GM19372 (cell line): ENCODE data around the gene CLIC5.

Experiments used
- ATAC-seq: cut with Tn5 transposase; IDR thresholded peaks from one replicate; pipeline ENCODE4 v1.9.1; 2021; ENCODE audit warnings: mild to moderate bottlenecking, low read depth, moderate library complexity; ENCODE audit not compliant: unreplicated experiment

The CLIC5 gene

DNA sequence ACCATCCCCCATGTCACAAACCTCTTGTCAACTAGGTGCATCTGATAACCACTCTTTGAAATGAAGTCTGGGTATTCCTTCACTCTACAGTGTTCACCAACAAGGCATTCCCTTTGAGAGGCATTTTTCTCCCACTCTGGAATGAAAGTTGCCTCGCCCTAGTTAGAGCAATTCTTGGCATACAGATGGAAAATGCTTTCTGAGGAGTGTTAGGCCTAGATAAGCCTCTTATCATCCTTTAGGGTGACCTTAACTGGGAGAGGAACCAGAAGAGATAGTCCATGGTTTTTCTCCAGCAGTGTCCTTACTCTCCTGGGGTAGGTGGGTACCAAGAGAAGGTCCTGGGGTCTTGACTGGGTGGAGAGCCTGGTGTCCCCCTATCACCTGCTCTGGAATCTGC, 14.8 kb downstream of the CLIC5 start:
- ATAC-seq = no peak

DNA sequence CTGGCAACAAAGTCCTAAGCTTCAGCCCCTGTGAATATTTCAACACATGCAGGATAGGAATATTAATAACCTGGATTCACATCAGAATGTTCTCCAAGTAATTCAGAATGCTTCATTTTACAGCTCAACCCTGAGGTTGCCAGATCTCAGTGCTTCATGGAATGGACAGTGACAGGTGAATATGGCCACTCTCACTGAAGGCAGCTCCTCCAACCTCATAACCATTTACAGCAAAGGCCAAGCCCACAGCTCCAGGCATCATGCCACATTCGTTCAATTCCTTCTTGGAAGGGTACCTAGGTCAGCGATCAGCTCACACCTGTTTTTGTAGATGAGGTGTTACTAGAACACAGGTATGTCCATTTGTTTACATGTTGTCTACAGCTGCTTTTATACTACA, 17.1 kb downstream of the CLIC5 start:
- no peak for ATAC-seq

DNA sequence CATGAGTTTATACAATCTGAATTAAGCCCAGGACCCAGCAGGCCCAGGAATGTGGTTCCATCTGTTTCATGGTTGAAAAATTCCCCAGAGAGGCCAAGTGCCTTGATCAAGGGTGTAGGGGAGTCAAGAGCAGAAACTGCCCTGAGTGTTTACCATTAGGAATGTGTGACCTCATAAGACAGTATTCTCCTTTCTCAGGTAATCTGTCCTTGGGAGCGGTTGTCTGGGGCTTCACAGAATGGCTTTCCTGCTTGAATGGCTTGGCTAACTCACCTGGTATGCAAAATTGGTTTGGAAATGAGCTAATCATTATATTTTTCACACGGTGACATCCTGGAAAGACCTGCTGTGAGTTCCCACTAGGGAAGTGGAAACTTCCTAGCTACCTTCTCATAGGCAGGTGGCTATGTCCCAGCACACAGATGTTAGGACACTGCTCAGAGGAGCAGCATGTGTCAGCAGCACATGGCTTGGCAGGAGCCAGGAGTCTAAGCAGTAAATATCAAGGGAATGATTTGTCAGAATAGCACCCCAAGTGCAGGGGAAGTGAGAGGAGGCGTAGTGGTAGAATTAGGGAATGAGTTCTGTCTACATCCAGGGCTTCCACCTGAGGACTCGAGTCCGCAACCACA, 17.7 kb downstream of the CLIC5 start:
- ATAC-seq = no peak

DNA sequence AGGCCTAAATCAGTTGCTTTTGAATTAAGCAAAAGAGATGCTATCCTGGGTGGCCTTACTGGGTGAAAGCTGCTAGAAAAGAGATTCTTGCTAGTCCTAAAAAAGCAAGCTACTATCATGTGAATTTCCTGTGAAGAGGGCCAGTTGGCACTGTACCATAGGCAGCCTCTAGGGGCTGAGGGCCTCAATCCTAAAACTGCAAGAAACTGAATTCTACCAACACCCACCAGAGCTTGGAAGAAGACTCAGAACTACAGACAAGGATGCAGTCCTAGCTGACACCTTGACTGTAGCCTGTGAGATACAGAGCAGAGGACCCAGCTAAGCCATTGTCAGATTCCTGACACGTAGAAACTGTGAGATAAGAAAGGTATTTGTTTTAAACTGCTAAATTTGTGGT, 24.5 kb downstream of the CLIC5 start:
- ATAC-seq = no peak

DNA sequence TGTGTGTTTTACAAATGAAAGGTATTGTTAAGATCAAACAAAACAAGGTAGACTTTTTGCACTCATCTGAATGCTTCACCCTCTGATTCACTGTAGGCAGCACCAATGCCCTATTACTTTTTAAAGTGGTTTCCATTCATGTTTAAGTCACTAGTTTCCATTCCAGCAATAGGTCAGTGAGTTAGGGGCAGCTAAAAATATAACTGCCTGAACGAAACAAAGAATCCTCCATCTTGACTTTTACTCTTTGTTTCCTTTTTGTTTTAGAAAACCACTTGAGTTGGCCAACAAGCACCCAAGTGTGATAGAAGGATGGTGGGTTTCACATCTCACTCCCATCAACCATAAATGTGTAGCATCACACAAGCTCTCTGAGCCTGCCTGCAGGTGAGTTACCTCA, 25.5 kb downstream of the CLIC5 start:
- ATAC-seq = no peak

DNA sequence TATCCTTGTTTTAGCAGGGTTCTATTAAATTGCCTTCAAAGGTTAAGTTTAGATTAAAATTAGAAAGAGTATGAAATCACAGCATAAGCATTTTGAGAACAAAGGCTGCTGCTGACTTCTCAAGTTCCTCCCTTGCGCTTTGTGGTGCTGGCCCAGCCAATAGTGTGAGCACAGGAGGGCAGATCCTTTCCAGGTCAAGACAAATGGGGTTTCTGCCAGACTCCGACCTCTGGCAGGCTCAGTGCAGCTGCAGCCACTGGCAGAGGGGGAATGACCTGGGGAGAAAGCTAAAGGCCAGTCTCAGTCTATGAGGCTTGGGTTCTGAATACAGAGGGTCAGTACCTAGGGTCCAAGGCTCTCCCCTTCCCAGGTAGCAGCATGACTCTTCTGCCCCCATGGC, 27.0 kb downstream of the CLIC5 start:
- ATAC-seq = no peak

DNA sequence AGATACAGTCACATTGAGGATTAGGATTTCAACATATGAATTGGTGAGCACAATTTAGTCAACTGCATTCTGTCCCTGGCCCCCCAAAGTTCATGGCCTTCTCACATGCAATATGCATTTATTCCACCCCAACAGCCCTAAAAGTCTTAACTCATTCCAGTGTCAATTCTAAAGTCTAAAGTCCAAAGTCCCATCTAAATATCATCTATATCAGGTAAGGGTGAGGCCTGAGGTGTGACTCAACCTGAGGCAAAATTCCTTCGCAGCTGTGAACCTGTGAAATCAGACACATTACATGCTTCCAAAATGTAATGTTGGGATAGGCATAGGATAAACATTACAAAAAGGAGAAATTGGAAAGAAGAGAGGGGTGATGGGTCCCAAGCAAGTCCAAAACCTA, 27.8 kb downstream of the CLIC5 start:
- no peak for ATAC-seq

DNA sequence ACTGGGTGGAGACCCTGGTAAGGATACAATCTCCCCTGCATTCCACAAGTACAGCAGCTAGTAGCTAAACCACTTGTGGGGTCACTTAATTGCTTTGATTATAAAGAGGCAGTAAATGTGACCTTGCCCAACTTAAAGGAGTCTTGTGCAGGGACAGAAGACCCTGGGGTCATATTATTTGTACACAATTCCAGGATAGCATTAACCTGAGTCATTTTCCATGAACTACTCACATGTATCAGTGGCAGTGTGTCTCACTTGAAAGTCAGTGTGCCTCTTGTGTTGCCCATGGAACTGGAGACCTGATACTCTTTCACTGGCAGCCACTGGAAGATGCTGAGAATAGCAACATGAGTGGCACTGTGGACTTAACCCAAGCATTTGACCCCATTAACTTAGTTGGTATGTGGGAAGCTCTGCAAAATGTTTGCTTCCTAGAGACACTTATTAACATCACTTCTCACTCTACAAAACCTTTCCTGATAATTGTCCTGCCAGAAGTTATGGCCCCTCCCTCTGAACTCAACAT, 28.9 kb downstream of the CLIC5 start:
- no peak for ATAC-seq

DNA sequence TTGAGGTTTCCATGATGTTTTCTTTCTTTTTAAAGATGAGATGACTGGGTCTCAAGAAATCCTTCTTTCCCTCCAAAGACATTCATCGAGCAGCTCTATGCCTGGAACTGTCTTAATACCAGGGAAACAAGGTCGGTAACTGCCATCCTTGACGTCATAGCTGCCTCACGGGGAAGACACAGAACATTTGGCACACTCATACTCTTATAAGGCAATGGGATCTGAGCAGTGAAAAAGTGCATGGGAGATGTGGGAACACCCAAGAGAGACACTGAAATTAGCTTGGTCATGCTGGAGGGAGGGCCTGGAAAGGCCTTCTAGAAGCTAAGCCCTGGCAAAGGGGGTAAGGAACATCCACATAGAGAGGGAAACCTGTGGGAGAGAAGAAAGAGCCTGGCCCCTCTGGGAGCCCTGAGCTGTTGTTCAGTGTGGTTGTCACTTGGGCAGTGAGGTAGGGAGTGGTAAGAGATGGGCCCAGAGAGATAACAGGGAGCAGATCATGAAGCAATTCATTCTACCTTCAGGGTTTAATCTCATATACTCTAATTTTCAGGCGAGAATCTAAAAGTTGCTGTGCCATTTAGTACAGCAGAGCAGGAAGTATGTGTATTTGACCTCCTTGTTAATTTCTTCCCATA, 30.8 kb downstream of the CLIC5 start:
- no peak for ATAC-seq

DNA sequence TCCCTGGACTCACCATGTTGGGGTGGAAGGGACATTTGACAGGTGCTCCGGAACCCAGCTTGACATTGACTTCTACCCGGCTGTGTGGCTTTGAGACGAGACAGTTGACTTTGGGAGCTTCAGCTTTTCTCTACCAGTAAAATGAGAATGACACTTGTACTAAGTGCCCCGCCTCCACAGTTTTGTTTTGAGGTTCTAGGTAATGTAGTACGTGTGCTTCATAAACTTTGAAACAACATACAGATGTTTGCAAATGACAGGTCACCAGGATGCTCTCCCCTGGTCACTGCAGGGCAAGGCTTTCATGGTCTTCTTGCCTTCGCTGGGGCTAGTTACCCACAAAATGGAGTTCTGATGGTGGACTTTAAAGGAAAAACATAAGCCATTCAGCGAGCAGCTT, 31.3 kb downstream of the CLIC5 start:
- ATAC-seq = no peak

DNA sequence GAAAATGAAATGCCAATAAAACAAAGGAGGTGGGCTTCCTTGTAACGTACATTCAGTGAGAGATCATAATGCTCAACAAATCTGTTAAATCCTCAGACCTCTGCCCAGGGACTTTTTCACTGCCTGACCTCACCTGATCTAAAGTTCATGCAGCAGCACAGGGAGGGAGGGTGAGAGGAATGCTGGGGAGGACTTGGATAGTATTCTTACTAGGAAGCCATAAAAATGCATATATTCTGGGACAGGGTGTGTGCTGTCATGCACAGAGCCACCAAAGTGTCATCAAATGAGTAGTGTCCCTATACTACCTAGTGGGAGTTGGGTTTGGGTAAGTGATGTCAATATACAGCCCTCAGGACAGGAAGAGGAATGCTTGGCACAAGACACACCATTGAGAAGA, 32.6 kb downstream of the CLIC5 start:
- ATAC-seq = no peak

DNA sequence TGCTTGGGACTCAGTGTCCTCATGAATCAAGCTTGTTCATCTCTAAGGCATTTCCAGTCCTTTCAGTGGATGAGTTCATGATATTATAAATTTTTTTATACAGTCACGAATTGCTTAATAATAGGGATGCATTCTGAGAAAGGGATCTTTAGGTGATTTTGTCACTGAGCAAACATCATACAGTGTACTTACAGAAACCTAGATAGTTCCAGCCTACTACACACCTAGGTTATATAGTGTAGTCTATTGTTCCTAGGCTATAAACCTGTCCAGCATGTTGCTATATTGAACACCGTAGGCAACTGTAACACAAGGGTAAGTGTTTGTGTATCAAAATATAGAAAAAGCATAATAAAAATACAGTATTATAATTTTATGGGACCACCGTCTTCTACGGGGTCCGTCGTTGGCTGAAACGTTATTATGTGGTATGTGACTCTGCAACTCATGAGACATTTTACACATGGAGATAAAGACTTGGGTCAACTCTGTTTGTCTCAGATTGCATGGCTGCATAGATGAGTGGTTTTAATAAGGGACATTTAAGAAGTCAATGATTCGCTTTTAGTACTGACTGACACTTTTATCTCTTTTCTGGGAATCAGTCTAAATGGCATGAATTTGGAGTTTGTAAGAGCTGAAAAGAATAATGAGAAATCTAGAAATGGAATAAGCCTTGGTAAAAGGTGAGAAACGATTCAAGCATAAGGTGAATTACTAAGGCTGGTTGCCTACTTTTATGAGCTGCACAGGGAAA, 33.2 kb downstream of the CLIC5 start:
- no peak for ATAC-seq

DNA sequence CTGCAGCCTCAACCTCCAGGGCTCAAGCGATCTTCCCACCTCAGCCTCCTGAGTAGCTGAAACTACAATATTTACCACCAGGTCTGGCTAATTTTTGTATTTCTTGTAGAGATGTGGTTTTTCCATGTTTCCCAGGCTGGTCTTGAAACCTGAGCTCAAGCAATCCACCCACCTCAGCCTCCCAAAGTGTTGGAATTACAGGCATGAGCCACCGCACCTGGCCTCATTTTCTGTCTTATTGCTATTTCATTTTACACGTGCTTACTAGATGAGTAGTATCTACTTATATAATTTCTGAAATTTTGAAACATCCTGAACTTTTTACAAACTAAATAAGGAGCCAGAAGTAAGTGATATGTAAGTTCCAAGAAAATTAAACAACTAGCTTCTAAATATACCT, 34.6 kb downstream of the CLIC5 start:
- no peak for ATAC-seq

DNA sequence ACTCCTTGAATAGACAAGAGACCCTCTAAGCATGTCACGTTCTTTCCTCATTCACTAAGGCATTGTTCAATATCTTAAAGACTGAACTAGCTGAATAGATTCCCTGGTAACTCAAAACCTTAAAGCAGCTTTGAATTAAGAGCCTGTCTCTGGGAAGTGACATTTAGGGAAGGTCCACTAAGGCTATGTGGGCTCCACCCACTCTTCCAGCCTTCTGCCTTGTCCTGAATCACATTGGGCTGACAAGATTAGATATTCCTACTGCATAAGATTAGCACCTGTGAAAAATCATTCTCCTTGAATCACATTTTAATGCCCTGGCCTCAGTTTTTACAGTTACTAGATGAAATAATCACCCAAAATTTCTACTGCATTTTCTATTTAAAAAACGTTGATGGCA, 36.3 kb downstream of the CLIC5 start:
- no peak for ATAC-seq

DNA sequence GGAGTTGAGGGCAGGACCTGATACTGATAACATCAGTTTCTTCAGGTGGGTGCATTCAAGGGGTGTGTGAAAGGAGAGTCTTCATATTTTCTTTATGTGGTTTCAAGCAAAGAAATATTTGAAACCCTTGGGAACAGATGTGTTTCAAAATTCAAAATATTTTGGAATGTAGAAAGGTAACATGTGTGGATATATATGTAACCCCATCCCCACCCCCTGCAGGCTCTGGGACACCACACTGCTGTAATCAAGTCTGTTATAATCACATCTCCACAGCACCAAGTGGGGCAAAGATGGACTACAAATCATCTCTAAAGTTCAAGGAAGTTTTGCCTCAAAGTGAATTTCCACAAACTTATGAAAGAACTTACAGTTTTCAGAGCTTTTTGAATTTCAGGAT, 41.1 kb downstream of the CLIC5 start:
- ATAC-seq = no peak

DNA sequence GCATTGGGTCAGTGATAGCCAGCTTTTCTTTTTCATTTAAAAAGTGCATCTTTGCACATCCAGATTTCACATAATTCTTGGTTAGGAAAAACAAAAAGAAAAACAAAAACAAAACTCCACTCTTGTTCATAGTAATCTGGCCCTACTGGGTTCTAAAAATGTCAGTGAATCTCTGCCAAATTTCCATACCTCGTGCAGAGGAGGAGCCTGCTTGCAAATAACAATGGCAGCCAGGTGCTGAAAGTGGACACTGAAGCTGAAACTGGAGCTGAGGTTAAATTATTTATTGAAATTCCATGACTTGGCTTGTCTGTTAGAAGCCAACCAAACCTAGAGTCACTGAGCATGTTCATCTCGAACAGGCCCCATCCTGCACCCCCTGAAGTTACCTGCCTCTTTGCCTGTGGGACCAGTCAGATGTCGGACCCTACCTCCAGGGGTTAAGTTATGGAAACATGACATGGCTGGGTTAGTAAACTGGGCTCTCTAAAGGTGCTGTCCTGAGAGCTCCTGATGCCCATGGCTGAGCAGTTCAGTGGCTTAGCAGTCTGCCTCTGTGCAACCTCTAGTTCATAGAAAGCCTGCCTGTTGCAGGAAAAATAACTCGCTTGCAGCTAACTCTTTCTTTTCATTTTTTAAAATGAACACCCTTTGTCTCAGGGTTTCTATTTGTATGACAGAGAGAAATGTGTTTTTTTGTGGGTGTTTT, 42.7 kb downstream of the CLIC5 start:
- ATAC-seq = no peak

DNA sequence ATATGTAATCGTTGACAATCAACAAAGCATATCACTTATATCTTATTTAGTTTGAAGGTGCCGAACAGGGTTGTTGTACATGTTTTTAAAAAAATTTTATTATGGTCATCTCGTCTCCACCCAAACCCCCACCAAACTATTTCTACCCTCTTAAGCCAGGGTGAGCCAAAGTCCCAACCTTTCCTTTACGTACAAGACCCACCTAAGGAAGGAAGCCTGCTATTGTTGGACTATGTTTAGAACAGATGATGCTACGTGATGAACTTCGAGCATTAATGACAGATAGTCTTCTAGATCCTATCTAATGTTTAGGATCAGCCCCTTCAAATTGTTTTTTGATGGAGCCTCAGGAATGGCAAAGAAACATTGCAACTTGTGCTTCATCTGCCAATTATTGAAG, 44.4 kb downstream of the CLIC5 start:
- no peak for ATAC-seq

DNA sequence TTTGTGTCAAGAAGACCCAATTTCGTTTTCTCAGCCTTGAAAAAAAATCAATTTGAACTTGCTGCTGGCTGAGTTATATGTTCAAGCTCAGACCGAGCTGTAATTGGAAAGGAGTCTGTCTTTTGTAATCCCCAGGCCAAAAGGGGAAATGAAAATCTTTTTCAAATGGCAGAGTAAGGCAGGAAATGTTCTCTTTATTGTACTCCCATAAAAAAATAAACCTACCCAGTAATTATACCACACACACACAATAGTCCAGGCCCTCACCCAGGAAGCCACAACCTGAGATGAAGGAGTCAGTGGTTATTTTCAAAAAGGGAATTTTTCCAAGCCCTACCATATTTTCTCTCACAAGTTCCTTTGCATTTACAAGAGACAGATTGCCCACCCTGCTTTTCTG, 45.3 kb downstream of the CLIC5 start:
- no peak for ATAC-seq

DNA sequence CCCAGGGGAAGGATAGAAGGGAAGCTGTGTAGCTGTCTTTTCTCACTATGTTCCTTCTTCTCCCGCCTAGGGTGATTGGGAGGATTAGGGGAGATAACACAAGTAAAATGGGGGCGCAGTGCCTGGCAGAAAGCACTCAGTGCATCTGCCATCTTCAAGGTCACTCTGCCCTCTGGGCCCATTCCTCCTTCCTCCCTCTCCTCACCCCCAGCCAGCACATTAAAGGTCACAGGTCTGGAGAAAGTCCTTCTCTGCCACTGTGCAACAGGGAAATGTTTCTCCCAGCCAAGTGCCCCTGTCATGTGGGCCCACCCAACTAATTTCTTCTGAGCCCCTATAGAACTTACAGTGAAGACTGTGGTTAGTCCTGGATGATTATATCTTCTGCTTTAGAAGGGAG, 45.8 kb downstream of the CLIC5 start:
- no peak for ATAC-seq

DNA sequence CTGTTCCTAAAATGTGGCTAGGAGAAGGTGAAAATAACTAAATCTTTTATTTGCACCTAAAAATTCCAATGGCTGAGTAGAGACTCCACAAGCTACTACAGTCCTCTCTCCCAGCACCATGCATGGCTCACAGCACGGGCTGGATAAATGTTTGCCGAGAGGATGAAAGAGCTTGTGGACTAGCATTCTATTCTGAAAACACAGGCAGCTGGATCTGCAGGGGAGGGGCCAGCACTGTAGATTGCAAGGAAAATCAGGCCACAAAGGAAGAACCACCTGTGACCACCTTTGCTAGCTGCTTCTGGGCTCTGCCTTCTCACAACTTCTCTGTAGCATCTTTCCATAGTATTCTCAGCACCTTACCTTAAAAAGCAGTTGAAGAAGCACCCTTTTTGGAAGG, 46.6 kb downstream of the CLIC5 start:
- ATAC-seq = no peak

DNA sequence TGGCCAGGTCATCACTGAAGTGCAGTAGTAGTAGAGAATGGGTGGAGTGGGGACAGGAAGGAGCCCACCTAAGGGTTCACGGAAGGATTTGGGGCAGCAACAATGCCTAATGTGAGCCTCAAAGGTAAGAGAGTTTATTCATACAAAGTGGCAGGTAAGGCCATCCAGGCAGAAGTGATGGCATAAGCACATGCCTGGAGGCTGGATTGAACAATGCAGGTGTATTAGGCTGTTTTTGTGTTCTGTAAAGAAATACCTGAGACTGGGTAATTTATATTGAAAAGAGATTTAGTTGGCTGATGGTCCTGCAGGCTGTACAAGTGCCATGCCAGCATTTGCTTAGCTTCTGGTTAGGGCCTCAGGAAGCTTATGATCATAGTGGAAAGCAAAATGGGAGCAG, 48.3 kb downstream of the CLIC5 start:
- ATAC-seq = no peak
